H9 (cell line): ENCODE measurements around the gene IQCF2. TPM values are rescaled to one million over a fixed set of nuclear protein-coding genes. Genes with fewer than 3 reads are reported as not detected.

ENCODE experiments used
- DNase-seq: peaks from one replicate; pipeline ENCODE4 v3.0.0-alpha.2; 2017
- H2AFZ ChIP-seq: one replicate; pipeline ENCODE4 v1.6.1; 2013; ENCODE audit warnings: mild to moderate bottlenecking, low read length, control low read depth, moderate library complexity
- H2AK5ac ChIP-seq: 2 replicates; pipeline ENCODE4 v1.6.1; 2013; ENCODE audit warnings: low read length, control low read depth, mixed read lengths; ENCODE audit not compliant: insufficient read length
- H2BK120ac ChIP-seq: one replicate; pipeline ENCODE4 v1.6.1; 2013; ENCODE audit warnings: low read depth, mild to moderate bottlenecking, low read length, control low read depth, inconsistent platforms; ENCODE audit not compliant: poor library complexity, severe bottlenecking
- H2BK12ac ChIP-seq: 2 replicates; pipeline ENCODE4 v1.6.1; 2013; ENCODE audit warnings: low read length, control low read depth, mixed read lengths, low read depth; ENCODE audit not compliant: insufficient read length
- H2BK15ac ChIP-seq: 2 replicates; pipeline ENCODE4 v1.6.1; 2013; ENCODE audit warnings: low read depth, low read length, control low read depth
- H2BK20ac ChIP-seq: one replicate; pipeline ENCODE4 v1.6.1; 2013; ENCODE audit warnings: low read depth, mild to moderate bottlenecking, low read length, control low read depth, inconsistent platforms; ENCODE audit not compliant: poor library complexity, severe bottlenecking
- H2BK5ac ChIP-seq: 2 replicates; pipeline ENCODE4 v1.6.1; 2013; ENCODE audit warnings: low read length, control low read depth, mixed read lengths; ENCODE audit not compliant: insufficient read length
- H3K14ac ChIP-seq: 2 replicates; pipeline ENCODE4 v1.6.1; 2013; ENCODE audit warnings: low read length, control low read depth; ENCODE audit not compliant: insufficient read depth
- H3K18ac ChIP-seq: 2 replicates; pipeline ENCODE4 v1.6.1; 2013; ENCODE audit warnings: low read depth, mild to moderate bottlenecking, mixed read lengths, low read length, control low read depth; ENCODE audit not compliant: insufficient read length
- H3K23ac ChIP-seq: 2 replicates; pipeline ENCODE4 v1.6.1; 2013; ENCODE audit warnings: low read length, control low read depth, mixed read lengths, low read depth; ENCODE audit not compliant: insufficient read length
- H3K23me2 ChIP-seq: 2 replicates; pipeline ENCODE4 v1.6.1; 2013; ENCODE audit warnings: low read depth, mild to moderate bottlenecking, mixed read lengths, low read length, control low read depth; ENCODE audit not compliant: insufficient read length, poor library complexity, severe bottlenecking
- H3K27ac ChIP-seq: 2 replicates; pipeline ENCODE4 v1.5.1; 2013; ENCODE audit warnings: low read length, control low read depth, mixed read lengths, low read depth; ENCODE audit not compliant: insufficient read length
- H3K27me3 ChIP-seq: 2 replicates; pipeline ENCODE4 v1.6.1; 2013; ENCODE audit warnings: low read length, control low read depth, inconsistent platforms; ENCODE audit not compliant: insufficient read depth
- H3K4ac ChIP-seq: 2 replicates; pipeline ENCODE4 v1.6.1; 2013; ENCODE audit warnings: low read depth, mild to moderate bottlenecking, control low read depth, inconsistent platforms, low read length, moderate library complexity
- H3K4me1 ChIP-seq: 2 replicates; pipeline ENCODE4 v1.6.1; 2013; ENCODE audit warnings: low read length, control low read depth, inconsistent platforms; ENCODE audit not compliant: insufficient read depth
- H3K4me2 ChIP-seq: 2 replicates; pipeline ENCODE4 v1.6.1; 2013; ENCODE audit warnings: low read length, control low read depth, mixed read lengths; ENCODE audit not compliant: insufficient read length, insufficient read depth
- H3K56ac ChIP-seq: 2 replicates; pipeline ENCODE4 v1.6.1; 2013; ENCODE audit warnings: low read depth, mild to moderate bottlenecking, mixed read lengths, low read length, control low read depth; ENCODE audit not compliant: insufficient read length
- H3K79me1 ChIP-seq: 2 replicates; pipeline ENCODE4 v1.6.1; 2013; ENCODE audit warnings: low read depth, mild to moderate bottlenecking, moderate library complexity, low read length, control low read depth, inconsistent platforms; ENCODE audit not compliant: insufficient read depth, poor library complexity, severe bottlenecking
- H3K79me2 ChIP-seq: 2 replicates; pipeline ENCODE4 v1.6.1; 2013; ENCODE audit warnings: low read length, control low read depth, inconsistent platforms; ENCODE audit not compliant: insufficient read depth
- H3K9ac ChIP-seq: 2 replicates; pipeline ENCODE4 v1.6.1; 2013; ENCODE audit warnings: low read length, control low read depth, mixed read lengths; ENCODE audit not compliant: insufficient read length; ENCODE audit errors: extremely low read depth
- H3K9me3 ChIP-seq: one replicate; pipeline ENCODE4 v1.6.1; 2013; ENCODE audit warnings: low read depth, low read length, inconsistent platforms; ENCODE audit not compliant: control insufficient read depth
- H3T11ph ChIP-seq: one replicate; pipeline ENCODE4 v1.6.1; 2013; ENCODE audit warnings: mild to moderate bottlenecking, low read length, control low read depth, inconsistent platforms
- H4K20me1 ChIP-seq: one replicate; pipeline ENCODE4 v1.6.1; 2013; ENCODE audit not compliant: control insufficient read depth, insufficient read length, insufficient read depth
- H4K5ac ChIP-seq: 2 replicates; pipeline ENCODE4 v1.6.1; 2013; ENCODE audit warnings: low read depth, mild to moderate bottlenecking, mixed read lengths, low read length, control low read depth; ENCODE audit not compliant: insufficient read length
- H4K8ac ChIP-seq: replicated peaks from 2 replicates; pipeline ENCODE4 v1.6.1; 2013; ENCODE audit warnings: low read length, control low read depth, mixed read lengths, low read depth; ENCODE audit not compliant: insufficient read length
- H4K91ac ChIP-seq: 2 replicates; pipeline ENCODE4 v1.6.1; 2013; ENCODE audit warnings: low read depth, mild to moderate bottlenecking, moderate library complexity, mixed read lengths, low read length, control low read depth; ENCODE audit not compliant: insufficient read length
- H3K27ac Mint-ChIP-seq, 3 experiments: 2 replicates in 2 of 3; 3 replicates in 1 of 3; pipeline ENCODE4 v1.8.0; 2020 to 2021; ENCODE audit warnings: mixed read lengths in 3 of 3, mild to moderate bottlenecking in 1 of 3, moderate library complexity in 1 of 3
- H3K27me3 Mint-ChIP-seq: 2 replicates; pipeline ENCODE4 v1.8.0; 2021; ENCODE audit warnings: low read depth, mild to moderate bottlenecking, moderate library complexity, mixed read lengths
- H3K36me3 Mint-ChIP-seq, 3 experiments: 2 replicates in 2 of 3; 3 replicates in 1 of 3; pipeline ENCODE4 v1.8.0; 2020 to 2021; ENCODE audit warnings: low read depth in 3 of 3, mixed read lengths in 3 of 3; ENCODE audit not compliant: insufficient read depth in 1 of 3
- H3K4me1 Mint-ChIP-seq, 2 experiments: 2 replicates each; pipeline ENCODE4 v1.8.0; 2020; ENCODE audit warnings: mixed read lengths in 2 of 2
- H3K4me3 Mint-ChIP-seq, 2 experiments: 2 replicates in 1 of 2; 3 replicates in 1 of 2; pipeline ENCODE4 v1.8.0; 2020 to 2021; ENCODE audit warnings: mild to moderate bottlenecking in 2 of 2, mixed read lengths in 2 of 2, moderate library complexity in 1 of 2
- H3K9me3 Mint-ChIP-seq, 2 experiments: 2 replicates in 1 of 2; 3 replicates in 1 of 2; pipeline ENCODE4 v1.8.0; 2020; ENCODE audit warnings: mild to moderate bottlenecking in 2 of 2, mixed read lengths in 2 of 2, moderate library complexity in 1 of 2
- CTCF ChIP-seq: fragments of 200-600 bp; sonication (generic); conservative IDR thresholded peaks from 3 replicates; pipeline ENCODE4 v1.8.0; 2021; ENCODE audit warnings: antibody characterized with exemption, mild to moderate bottlenecking
- WGBS: extraction: QIAGEN DNeasy Blood & Tissue Kit; methylation state at CpG from one replicate; pipeline ENCODE4 v1.1.7; 2013; ENCODE audit warnings: missing lambda C conversion rate, low lambda C conversion rate, mixed read lengths; ENCODE audit not compliant: insufficient read length; ENCODE audit errors: extremely low coverage; 5-methylcytosine and 5-hydroxymethylcytosine counted together
- total RNA-seq: library from RNA; stranded (reverse); gene quantifications from 2 replicates; pipeline ENCODE4 v1.2.1, GENCODE V29; 2021

The IQCF2 gene
- total RNA-seq, 1 experiment from 2014 or later, result not detected

GRCh38 chr3:51879937-51880336 lies 18.5 kb downstream of the IQCF2 start:
- Histone ChIP-seq H4K5ac (no peak overlapping the region), H2BK120ac (no peak overlapping the region), H3K9ac (no peak overlapping the region), H2AK5ac (no peak overlapping the region), H3K4me1 (no peaks in the 10 kb centered on the region), H3K18ac (no peak overlapping the region), H2BK5ac (no peak overlapping the region), H3K23ac (no peak overlapping the region), H2BK12ac (no peak overlapping the region), H3K27ac (no peak overlapping the region), H4K8ac (no peak overlapping the region), H4K20me1 (no peaks in the 10 kb centered on the region), H3K79me1 (no peaks in the 10 kb centered on the region), H3K56ac (no peak overlapping the region), H2AFZ (no peak overlapping the region), H3K79me2 (no peaks in the 10 kb centered on the region), H3K4ac (no peak overlapping the region), H2BK20ac (no peak overlapping the region), H3K27me3 (no peaks in the 10 kb centered on the region; the same call in 1 of the 2 replicates), H3K23me2 (no peaks in the 10 kb centered on the region), H3K14ac (no peak overlapping the region), H3T11ph (no peak overlapping the region), H3K4me2 (no peak overlapping the region), H3K9me3 (no peaks in the 10 kb centered on the region), H2BK15ac (no peak overlapping the region), H4K91ac (no peak overlapping the region)
- H3K4me1 Mint-ChIP-seq, result peaks cover 3 to 7% of the 10 kb centered on the region in 2 experiments; a peak in 2 of 4 replicates
- no peaks in the 10 kb centered on the region for H3K36me3 Mint-ChIP-seq
- no peak overlapping the region for H3K27ac Mint-ChIP-seq
- DNase-seq, result no peak
- H3K4me3 Mint-ChIP-seq, result no peak overlapping the region
- H3K9me3 Mint-ChIP-seq, result no peaks in the 10 kb centered on the region; a peak in 1 of 5 replicates
- no peak for TF ChIP-seq CTCF
- WGBS, result no CpG with 5 or more reads among the region's 2 CpGs
- H3K27me3 Mint-ChIP-seq, result peaks cover 9% of the 10 kb centered on the region
